Karpas-422 (cell line): ENCODE data around the gene HAVCR1. TPM values are rescaled to one million over a fixed set of nuclear protein-coding genes. Genes with fewer than 3 reads are reported as not detected.

ENCODE experiments used
- DNase-seq: peaks from one replicate; pipeline ENCODE4 v3.0.0-alpha.2; 2015
- H2AFZ ChIP-seq: fragments of 200-600 bp; sonication (generic); 2 replicates; pipeline ENCODE4 v1.6.1; 2014; ENCODE audit warnings: antibody characterized with exemption, low read length, mixed read lengths
- H3K27ac ChIP-seq: fragments of 200-600 bp; sonication (generic); 2 replicates; pipeline ENCODE4 v1.5.1; 2014; ENCODE audit warnings: mild to moderate bottlenecking, low read length, moderate library complexity
- H3K27me3 ChIP-seq: fragments of 200-600 bp; sonication (generic); 2 replicates; pipeline ENCODE4 v1.6.1; 2014; ENCODE audit warnings: low read length, mixed read lengths
- H3K36me3 ChIP-seq: fragments of 200-600 bp; sonication (generic); 2 replicates; pipeline ENCODE4 v1.6.1; 2014; ENCODE audit warnings: low read length, mixed read lengths; ENCODE audit not compliant: insufficient read depth
- H3K4me1 ChIP-seq: fragments of 200-600 bp; sonication (generic); 2 replicates; pipeline ENCODE4 v1.6.1; 2014; ENCODE audit warnings: mild to moderate bottlenecking, low read length, mixed read lengths
- H3K4me2 ChIP-seq: fragments of 200-600 bp; sonication (generic); 2 replicates; pipeline ENCODE4 v1.6.1; 2014; ENCODE audit warnings: low read length, low read depth, mild to moderate bottlenecking; ENCODE audit not compliant: poor library complexity, severe bottlenecking
- H3K4me3 ChIP-seq: fragments of 200-600 bp; sonication (generic); 2 replicates; pipeline ENCODE4 v1.5.1; 2014; ENCODE audit warnings: mild to moderate bottlenecking, antibody characterized with exemption, low read length, mixed read lengths
- H3K79me2 ChIP-seq: fragments of 200-600 bp; sonication (generic); 2 replicates; pipeline ENCODE4 v1.6.1; 2014; ENCODE audit warnings: mild to moderate bottlenecking, low read length, mixed read lengths
- H3K9ac ChIP-seq: fragments of 200-600 bp; sonication (generic); 2 replicates; pipeline ENCODE4 v1.6.0; 2014; ENCODE audit warnings: low read length
- H3K9me2 ChIP-seq: fragments of 200-600 bp; sonication (generic), shearing (Covaris generic); replicated peaks from 2 replicates; pipeline ENCODE4 v1.6.0; 2014; ENCODE audit warnings: mild to moderate bottlenecking, low read length, moderate library complexity; ENCODE audit not compliant: insufficient read depth
- H3K9me3 ChIP-seq: fragments of 300-700, 200-600 bp; sonication (generic); 2 replicates; pipeline ENCODE4 v1.6.1; 2014; ENCODE audit warnings: low read length, mixed read lengths
- H4K20me1 ChIP-seq: fragments of 200-600 bp; sonication (generic); 2 replicates; pipeline ENCODE4 v1.6.1; 2014; ENCODE audit warnings: mild to moderate bottlenecking, antibody characterized with exemption, low read length, low read depth; ENCODE audit not compliant: insufficient read depth
- total RNA-seq: library from RNA; depleted of rRNA; stranded (reverse); fragments of >200 nt; shearing (Covaris generic); gene quantifications from 2 replicates; pipeline ENCODE4 v1.2.3, GENCODE V29; 2014; ENCODE audit warnings: low replicate concordance

HAVCR1 gene
- total RNA-seq, 1 experiment from 2014 or later: not detected

- H4K20me1 ChIP-seq: no peaks in the 10 kb centered on the region
- no peaks in the 10 kb centered on the region for H3K79me2 ChIP-seq
- H3K36me3 ChIP-seq: no peaks in the 10 kb centered on the region
- DNase-seq: no peak
- no peaks in the 10 kb centered on the region for H3K9me2 ChIP-seq
- no peak overlapping the region for H3K27ac ChIP-seq
- H3K4me2 ChIP-seq: no peak overlapping the region
- no peak overlapping the region for H3K9ac ChIP-seq
- no peak overlapping the region for H3K4me3 ChIP-seq
- no peaks in the 10 kb centered on the region for H3K4me1 ChIP-seq
- H2AFZ ChIP-seq: no peak overlapping the region
- H3K9me3 ChIP-seq: no peaks in the 10 kb centered on the region
- no peaks in the 10 kb centered on the region for H3K27me3 ChIP-seq
Measured at GRCh38 chr5:157076558-157076957, 17.6 kb upstream of the HAVCR1 start.

DNA sequence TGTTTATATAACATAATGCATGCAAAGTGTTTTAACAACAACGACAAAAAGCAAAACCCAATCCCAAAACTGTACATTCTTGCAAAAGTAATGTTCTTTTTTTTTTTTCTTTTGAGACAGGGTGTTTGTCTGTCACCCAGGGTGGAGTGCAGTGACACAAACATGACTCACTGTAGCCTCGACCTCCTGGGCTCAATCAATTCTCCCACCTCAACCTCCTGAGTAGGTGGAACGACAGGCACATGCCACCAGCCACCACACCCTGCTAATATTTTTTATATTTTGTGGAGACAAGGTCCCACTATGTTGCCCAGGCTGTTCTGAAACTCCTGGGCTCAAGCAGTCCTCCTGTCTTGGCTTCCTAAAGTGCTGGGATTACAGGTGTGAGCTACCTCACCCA, 13.6 kb upstream of the HAVCR1 start:
- Histone ChIP-seq H3K27ac (no peak overlapping the region), H3K4me3 (no peak overlapping the region), H3K4me1 (no peaks in the 10 kb centered on the region), H3K9me3 (no peaks in the 10 kb centered on the region), H3K36me3 (no peaks in the 10 kb centered on the region), H3K9me2 (no peaks in the 10 kb centered on the region), H2AFZ (no peak overlapping the region), H4K20me1 (no peaks in the 10 kb centered on the region), H3K79me2 (no peaks in the 10 kb centered on the region), H3K4me2 (no peak overlapping the region), H3K27me3 (no peaks in the 10 kb centered on the region), H3K9ac (no peak overlapping the region)
- no peak for DNase-seq

DNA sequence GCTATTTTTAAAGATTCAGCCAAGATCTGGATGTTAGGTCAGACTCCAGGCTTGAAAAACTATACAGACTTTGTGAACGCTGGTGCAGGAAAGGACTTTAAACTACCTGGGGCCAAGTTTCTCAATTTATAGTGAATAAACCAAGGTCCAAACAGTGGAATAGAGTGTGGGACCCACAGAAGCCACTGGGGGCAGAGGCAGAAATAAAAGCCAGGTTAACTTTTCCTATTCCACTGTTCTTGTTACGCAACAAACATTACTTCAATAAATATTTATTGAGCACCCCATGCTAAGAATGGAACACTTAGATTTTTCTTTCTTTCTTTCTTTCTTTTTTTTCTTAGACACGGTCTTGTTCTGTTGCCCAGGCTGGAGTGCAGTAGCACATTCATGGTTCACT, 11.0 kb upstream of the HAVCR1 start:
- Histone ChIP-seq H3K4me3 (no peak overlapping the region), H4K20me1 (no peaks in the 10 kb centered on the region), H3K9me3 (no peaks in the 10 kb centered on the region), H3K9me2 (no peaks in the 10 kb centered on the region), H3K9ac (no peak overlapping the region), H3K4me1 (no peaks in the 10 kb centered on the region), H3K79me2 (no peaks in the 10 kb centered on the region), H2AFZ (no peak overlapping the region), H3K4me2 (no peak overlapping the region), H3K27me3 (no peaks in the 10 kb centered on the region), H3K36me3 (no peaks in the 10 kb centered on the region), H3K27ac (no peak overlapping the region)
- DNase-seq: no peak

GRCh38 chr5:157068785-157069184, 9.9 kb upstream of the HAVCR1 start:
- no peak overlapping the region for H3K4me3 ChIP-seq
- no peaks in the 10 kb centered on the region for H3K4me1 ChIP-seq
- no peaks in the 10 kb centered on the region for H3K9me2 ChIP-seq
- no peaks in the 10 kb centered on the region for H4K20me1 ChIP-seq
- no peak overlapping the region for H3K9ac ChIP-seq
- H3K27ac ChIP-seq: no peak overlapping the region
- no peaks in the 10 kb centered on the region for H3K36me3 ChIP-seq
- DNase-seq: no peak
- no peaks in the 10 kb centered on the region for H3K9me3 ChIP-seq
- H3K4me2 ChIP-seq: no peak overlapping the region
- H3K79me2 ChIP-seq: no peaks in the 10 kb centered on the region
- no peak overlapping the region for H2AFZ ChIP-seq
- H3K27me3 ChIP-seq: no peaks in the 10 kb centered on the region

DNA sequence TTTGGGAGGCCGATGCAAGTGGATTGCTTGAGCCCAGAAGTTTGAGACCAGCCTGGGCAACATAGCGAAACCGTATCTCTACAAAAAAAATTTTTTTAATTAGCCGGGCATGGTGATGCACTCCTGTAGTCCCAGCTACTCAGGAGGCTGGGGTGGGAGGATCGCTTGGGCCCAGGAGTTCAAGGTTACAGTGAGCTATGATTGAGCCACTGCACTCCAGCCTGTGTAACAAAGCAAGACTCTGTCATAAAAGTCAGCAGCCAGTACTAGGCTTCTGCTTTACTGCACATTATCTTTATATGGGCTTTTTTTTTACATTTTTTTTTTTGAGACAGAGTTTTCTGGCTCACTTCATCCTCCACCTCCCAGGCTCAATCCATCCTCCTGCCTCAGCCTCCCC, 9.4 kb upstream of the HAVCR1 start:
- Histone ChIP-seq H3K9ac (no peak overlapping the region), H3K9me2 (no peaks in the 10 kb centered on the region), H2AFZ (no peak overlapping the region), H3K4me3 (no peak overlapping the region), H3K9me3 (no peaks in the 10 kb centered on the region), H3K27ac (no peak overlapping the region), H3K4me1 (no peaks in the 10 kb centered on the region), H4K20me1 (no peaks in the 10 kb centered on the region), H3K4me2 (no peak overlapping the region), H3K27me3 (no peaks in the 10 kb centered on the region), H3K79me2 (no peaks in the 10 kb centered on the region), H3K36me3 (no peaks in the 10 kb centered on the region)
- DNase-seq: no peak

GRCh38 chr5:157067005-157067404, 8.1 kb upstream of the HAVCR1 start:
- no peaks in the 10 kb centered on the region for H4K20me1 ChIP-seq
- H3K9ac ChIP-seq: no peak overlapping the region
- H3K4me2 ChIP-seq: no peak overlapping the region
- DNase-seq: no peak
- H3K27me3 ChIP-seq: no peaks in the 10 kb centered on the region
- H3K4me1 ChIP-seq: no peaks in the 10 kb centered on the region
- H2AFZ ChIP-seq: no peak overlapping the region
- no peaks in the 10 kb centered on the region for H3K36me3 ChIP-seq
- no peaks in the 10 kb centered on the region for H3K9me2 ChIP-seq
- H3K4me3 ChIP-seq: no peak overlapping the region
- no peak overlapping the region for H3K27ac ChIP-seq
- H3K9me3 ChIP-seq: no peaks in the 10 kb centered on the region
- H3K79me2 ChIP-seq: no peaks in the 10 kb centered on the region

GRCh38 chr5:157066080-157066479, 7.2 kb upstream of the HAVCR1 start:
- Histone ChIP-seq H3K9me3 (no peaks in the 10 kb centered on the region), H3K79me2 (no peaks in the 10 kb centered on the region), H2AFZ (no peak overlapping the region), H3K27me3 (no peaks in the 10 kb centered on the region), H3K27ac (no peak overlapping the region), H3K36me3 (no peaks in the 10 kb centered on the region), H3K4me3 (no peak overlapping the region), H3K9me2 (no peaks in the 10 kb centered on the region), H3K9ac (no peak overlapping the region), H4K20me1 (no peaks in the 10 kb centered on the region), H3K4me1 (no peaks in the 10 kb centered on the region), H3K4me2 (no peak overlapping the region)
- DNase-seq: no peak

- Histone ChIP-seq H3K9ac (no peak overlapping the region), H3K27ac (no peak overlapping the region), H3K79me2 (no peaks in the 10 kb centered on the region), H3K9me3 (no peaks in the 10 kb centered on the region), H4K20me1 (no peaks in the 10 kb centered on the region), H3K4me3 (no peak overlapping the region), H3K4me2 (no peak overlapping the region), H3K4me1 (no peaks in the 10 kb centered on the region), H3K27me3 (no peaks in the 10 kb centered on the region), H2AFZ (no peak overlapping the region), H3K9me2 (no peaks in the 10 kb centered on the region), H3K36me3 (no peaks in the 10 kb centered on the region)
- DNase-seq: peak; percentile 35
Measured at GRCh38 chr5:157063776-157064430, 5.0 kb upstream of the HAVCR1 start.

- DNase-seq: no peak
- no peaks in the 10 kb centered on the region for H3K4me1 ChIP-seq
- no peak overlapping the region for H3K4me3 ChIP-seq
- H3K79me2 ChIP-seq: no peaks in the 10 kb centered on the region
- no peak overlapping the region for H2AFZ ChIP-seq
- H3K9ac ChIP-seq: no peak overlapping the region
- no peaks in the 10 kb centered on the region for H3K36me3 ChIP-seq
- no peaks in the 10 kb centered on the region for H4K20me1 ChIP-seq
- H3K9me3 ChIP-seq: no peaks in the 10 kb centered on the region
- no peaks in the 10 kb centered on the region for H3K27me3 ChIP-seq
- no peak overlapping the region for H3K27ac ChIP-seq
- no peak overlapping the region for H3K4me2 ChIP-seq
- H3K9me2 ChIP-seq: no peaks in the 10 kb centered on the region
Measured at GRCh38 chr5:157059891-157060290, 975 bp upstream of the HAVCR1 start.
